GM23248 (cell line): Measurements from ENCODE around the gene SPRR2E. TPM values are rescaled to one million over a fixed set of nuclear protein-coding genes. Genes with fewer than 3 reads are reported as not detected.

Source experiments
- DNase-seq: peaks from one replicate; pipeline ENCODE4 v3.0.0-alpha.2; 2015
- H2AFZ ChIP-seq: fragments of 200-600 bp; sonication (generic); 2 replicates; pipeline ENCODE4 v1.6.1; 2016; ENCODE audit warnings: antibody characterized with exemption
- H3F3A ChIP-seq: fragments of 200-600 bp; sonication (generic); 2 replicates; pipeline ENCODE4 v1.6.1; 2016; ENCODE audit warnings: mild to moderate bottlenecking, antibody characterized with exemption, mixed run types; ENCODE audit not compliant: insufficient read depth
- H3K27ac ChIP-seq: fragments of 200-600 bp; sonication (generic); 2 replicates; pipeline ENCODE4 v1.5.1; 2016; ENCODE audit warnings: mild to moderate bottlenecking
- H3K27me3 ChIP-seq: fragments of 200-600 bp; sonication (generic); replicated peaks from 2 replicates; pipeline ENCODE4 v1.6.1; 2016; ENCODE audit warnings: mild to moderate bottlenecking; ENCODE audit not compliant: insufficient read depth
- H3K36me3 ChIP-seq: fragments of 200-600 bp; sonication (generic); 2 replicates; pipeline ENCODE4 v1.6.1; 2016; ENCODE audit warnings: low read depth, mild to moderate bottlenecking
- H3K4me1 ChIP-seq: fragments of 200-600 bp; sonication (generic); 2 replicates; pipeline ENCODE4 v1.6.1; 2016; ENCODE audit warnings: mild to moderate bottlenecking; ENCODE audit not compliant: insufficient read depth
- H3K4me2 ChIP-seq: fragments of 200-600 bp; sonication (generic); one replicate; pipeline ENCODE4 v1.6.1; 2016; ENCODE audit warnings: mild to moderate bottlenecking; ENCODE audit not compliant: unreplicated experiment
- H3K4me3 ChIP-seq: fragments of 200-600 bp; sonication (generic); 2 replicates; pipeline ENCODE4 v1.5.1; 2016; ENCODE audit warnings: mild to moderate bottlenecking
- H3K79me2 ChIP-seq: fragments of 200-600 bp; sonication (generic); 2 replicates; pipeline ENCODE4 v1.6.1; 2016; ENCODE audit warnings: mild to moderate bottlenecking; ENCODE audit not compliant: insufficient read depth
- H3K9ac ChIP-seq: fragments of 200-600 bp; sonication (generic); 2 replicates; pipeline ENCODE4 v1.6.1; 2016; ENCODE audit warnings: mild to moderate bottlenecking
- H3K9me2 ChIP-seq: fragments of 200-600 bp; sonication (generic); 2 replicates; pipeline ENCODE4 v1.6.1; 2016; ENCODE audit warnings: mixed run types, mild to moderate bottlenecking, moderate library complexity; ENCODE audit not compliant: insufficient read depth
- H3K9me3 ChIP-seq: fragments of 200-600 bp; sonication (generic); one replicate; pipeline ENCODE4 v1.6.1; 2017; ENCODE audit warnings: low read depth
- H4K20me1 ChIP-seq: fragments of 200-600 bp; sonication (generic); 2 replicates; pipeline ENCODE4 v1.6.0; 2016; ENCODE audit not compliant: insufficient read depth
- EZH2 ChIP-seq: fragments of 200-600 bp; sonication (generic); IDR thresholded peaks from 2 replicates; pipeline ENCODE4 v1.6.1; 2018; ENCODE audit warnings: antibody characterized with exemption, mild to moderate bottlenecking; ENCODE audit not compliant: insufficient read depth, poor library complexity, severe bottlenecking
- EZH2phosphoT487 ChIP-seq: fragments of 200-600 bp; sonication (generic); IDR thresholded peaks from 2 replicates; pipeline ENCODE4 v1.6.1; 2018; ENCODE audit warnings: antibody characterized with exemption, moderate library complexity, mild to moderate bottlenecking, low read depth; ENCODE audit not compliant: insufficient read depth
- WGBS, 2 experiments: methylation state at CpG; one replicate each; pipeline ENCODE4 v1.1.6; 2015 to 2017; ENCODE audit warnings: low lambda C conversion rate in 2 of 2, low coverage in 1 of 2; ENCODE audit errors: missing lambda C conversion rate in 2 of 2; 5-methylcytosine and 5-hydroxymethylcytosine counted together
- in situ Hi-C: fragments of 300-500 bp; cut with MboI; formaldehyde crosslinking; loops from 2 replicates; pipeline ENCODE4 v1.15.0; 2020
- polyA plus RNA-seq: library from polyadenylated mRNA; unstranded; fragments of >200 nt; fragmentation: Nextera tagmentation; extraction: Ambion mirVana; gene quantifications from 2 replicates; pipeline ENCODE4 v1.2.1, GENCODE V29; 2016
- total RNA-seq: library from RNA; depleted of rRNA; stranded (reverse); fragments of >200 nt; shearing (Covaris generic); gene quantifications from 2 replicates; pipeline ENCODE4 v1.2.3, GENCODE V29; 2014

Gene SPRR2E
- total and polyA plus RNA-seq, 2 experiments from 2014 or later = not detected

DNA sequence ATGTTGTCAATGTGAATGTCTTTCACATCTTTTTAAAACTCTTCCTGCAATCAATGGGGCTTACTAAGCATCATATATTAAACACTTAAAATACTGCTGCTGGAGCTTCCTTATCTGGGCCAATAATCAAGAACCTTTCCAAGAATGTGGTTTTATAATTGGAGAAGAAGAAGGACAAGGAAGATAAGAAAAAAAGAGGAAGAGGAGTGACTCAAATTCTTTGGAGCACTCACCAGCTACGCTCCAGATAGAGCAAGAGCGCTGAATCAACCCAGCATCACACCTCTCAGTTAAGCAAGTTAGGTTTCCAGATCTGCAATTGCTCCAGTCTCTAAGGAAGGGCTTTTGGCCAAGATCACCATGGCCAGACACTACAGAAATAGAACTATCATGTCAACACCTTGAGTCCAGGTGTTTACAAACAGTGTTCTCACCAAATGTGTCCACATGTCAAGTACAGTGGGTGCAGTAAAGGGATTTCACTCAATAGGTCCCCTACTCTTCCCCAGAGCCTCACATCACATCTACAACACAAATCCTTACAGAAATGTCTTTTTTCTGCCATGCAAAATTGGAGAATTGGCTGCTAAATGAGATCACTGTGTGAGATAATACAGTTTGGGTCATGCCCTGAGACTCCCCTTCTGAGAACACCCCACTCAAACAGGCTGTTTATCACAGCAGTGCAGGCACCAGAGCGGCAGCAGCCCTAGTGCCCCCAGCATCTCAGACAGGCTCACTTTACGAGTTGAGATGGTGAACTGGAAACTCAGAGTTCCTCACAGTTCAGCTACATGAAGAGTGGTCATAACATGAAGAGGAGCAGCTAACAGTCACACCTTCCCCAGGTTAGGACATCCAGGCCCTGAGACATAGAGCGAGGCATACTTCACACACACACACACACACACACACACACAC, 21.3 kb downstream of the SPRR2E start:
- Histone ChIP-seq H3F3A (no peaks in the 10 kb centered on the region), H3K27me3 (peaks cover 3% of the 10 kb centered on the region; the same call in 1 of the 2 replicates), H3K9ac (no peak overlapping the region), H3K9me2 (no peaks in the 10 kb centered on the region), H2AFZ (no peak overlapping the region), H3K4me1 (no peaks in the 10 kb centered on the region), H3K27ac (no peak overlapping the region), H4K20me1 (no peaks in the 10 kb centered on the region), H3K4me2 (no peak overlapping the region), H3K36me3 (no peaks in the 10 kb centered on the region), H3K79me2 (no peaks in the 10 kb centered on the region), H3K4me3 (no peak overlapping the region), H3K9me3 (no peaks in the 10 kb centered on the region)
- TF ChIP-seq EZH2phosphoT487 = no peak
- no peak for TF ChIP-seq EZH2
- WGBS, 2 experiments = 21% methylated on average over 5 of the region's 5 CpGs
- in situ Hi-C loops = no loop called here
- no peak for DNase-seq

DNA sequence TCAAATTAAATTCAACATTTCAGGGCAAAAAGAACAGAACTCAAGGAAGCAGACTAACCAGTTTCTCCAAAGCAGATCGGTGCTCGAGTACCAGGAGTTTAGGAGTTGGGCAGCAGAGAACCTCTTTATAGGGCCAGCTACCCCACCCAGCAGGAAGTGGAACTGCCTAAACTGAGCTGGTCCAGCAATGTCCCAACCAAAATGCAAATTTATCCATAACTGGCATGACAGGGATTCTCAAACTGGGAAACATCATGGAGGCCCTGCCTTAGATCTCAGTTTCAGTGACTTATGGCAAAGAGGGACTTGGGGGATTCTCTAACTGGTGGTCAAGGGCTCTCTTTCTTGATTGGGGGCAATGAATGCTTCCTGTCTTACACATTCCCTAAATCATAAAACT, 22.8 kb downstream of the SPRR2E start, which contains the start of gene SPRR2B:
SPRR2B (minus strand) TSS at position 101 of the 400 bp plus-strand sequence. CDS start 772 bp downstream, outside the sequence.
- H3F3A ChIP-seq = no peaks in the 10 kb centered on the region
- 4 to 9% methylated on average over 2 of the region's 2 CpGs for WGBS, 2 experiments

DNA sequence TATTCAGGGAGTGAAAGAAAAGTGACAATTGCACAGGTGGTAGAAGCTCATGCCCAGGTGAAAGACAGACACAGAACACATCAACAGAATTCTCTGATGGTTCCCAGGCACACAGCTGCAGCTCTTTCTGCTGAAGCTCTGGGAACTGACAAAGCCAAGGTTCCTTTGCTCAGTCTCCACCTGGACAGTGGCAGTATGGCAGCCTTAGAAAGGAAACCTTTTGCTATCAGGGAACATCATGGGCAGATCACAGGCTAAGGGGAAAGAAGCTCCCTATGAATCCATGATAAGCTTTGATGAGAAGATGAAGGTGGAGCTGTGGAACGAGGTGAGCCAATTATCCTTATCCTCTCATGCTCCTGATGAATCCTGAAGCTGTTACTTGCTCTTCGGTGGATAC, 24.1 kb downstream of the SPRR2E start:
- Histone ChIP-seq H3K9me3 (no peaks in the 10 kb centered on the region), H3F3A (no peaks in the 10 kb centered on the region), H3K27ac (no peak overlapping the region), H3K79me2 (no peaks in the 10 kb centered on the region), H3K9ac (no peak overlapping the region), H3K36me3 (no peaks in the 10 kb centered on the region), H2AFZ (no peak overlapping the region), H4K20me1 (no peaks in the 10 kb centered on the region), H3K27me3 (no peaks in the 10 kb centered on the region), H3K4me2 (no peak overlapping the region), H3K9me2 (no peaks in the 10 kb centered on the region), H3K4me1 (no peaks in the 10 kb centered on the region), H3K4me3 (no peak overlapping the region)
- no peak for DNase-seq
- 13 to 18% methylated on average over 2 of the region's 2 CpGs for WGBS, 2 experiments
- in situ Hi-C loops = no loop called here
- TF ChIP-seq EZH2 = no peak

More for the DNA sequence above, 22.8 kb downstream of the SPRR2E start, which contains the start of gene SPRR2B:
- Histone ChIP-seq H3K27ac (no peak within 1 kb of the TSS), H3K9me3 (no peaks in the 10 kb centered on the region), H4K20me1 (no peaks in the 10 kb centered on the region), H2AFZ (no peak within 1 kb of the TSS), H3K4me1 (no peaks in the 10 kb centered on the region), H3K4me2 (no peak within 1 kb of the TSS), H3K79me2 (no peaks in the 10 kb centered on the region), H3K9me2 (no peaks in the 10 kb centered on the region), H3K9ac (no peak within 1 kb of the TSS), H3K4me3 (no peak within 1 kb of the TSS), H3K36me3 (no peaks in the 10 kb centered on the region), H3K27me3 (peaks cover 3% of the 10 kb centered on the region; the same call in 1 of the 2 replicates)
- no peak for DNase-seq
- in situ Hi-C loops = no loop called here
- TF ChIP-seq EZH2 (no peak), EZH2phosphoT487 (no peak)

DNA sequence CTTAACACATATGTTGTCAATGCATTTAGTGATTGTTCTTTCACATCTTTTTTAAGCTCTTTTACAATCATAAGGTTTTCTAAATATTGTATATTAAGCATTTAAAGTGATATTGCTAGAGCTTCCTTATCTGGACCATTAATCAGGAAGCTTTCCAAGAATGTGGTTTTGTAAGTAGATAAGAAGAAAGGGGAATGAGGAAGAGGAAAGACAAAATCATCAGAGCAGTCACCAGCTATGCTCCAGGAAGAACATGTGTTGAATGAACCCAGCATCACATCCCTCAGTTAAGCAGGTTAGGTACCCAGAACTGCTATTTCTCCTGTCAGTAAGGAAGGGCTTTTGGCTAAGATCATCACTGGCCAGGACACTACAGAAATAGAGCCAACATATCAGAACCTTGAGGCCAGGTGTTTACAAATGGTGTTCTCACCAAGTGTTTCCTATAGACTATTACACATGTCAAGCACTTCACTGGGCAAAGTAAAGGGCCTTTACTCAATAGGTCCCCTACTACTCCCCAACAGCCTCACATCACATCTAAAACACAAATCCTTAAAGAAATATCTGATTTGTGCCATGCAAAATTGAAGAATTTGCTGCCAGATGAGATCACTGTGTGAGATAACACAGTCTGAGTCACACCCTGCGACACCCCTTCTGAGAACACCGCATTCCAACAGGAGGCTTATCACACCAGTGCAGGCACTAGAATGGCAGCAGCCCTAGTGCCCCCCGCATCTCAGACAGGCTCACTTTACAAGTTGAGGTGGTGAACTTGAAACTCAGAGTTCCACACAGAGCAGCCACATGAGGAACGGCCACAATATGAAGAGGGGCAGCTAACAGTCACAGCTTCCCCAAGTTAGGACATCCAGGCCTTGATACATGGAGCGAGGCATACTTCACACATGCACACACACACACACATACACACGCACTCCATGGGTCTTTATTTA, 35.2 kb downstream of the SPRR2E start:
- H3K4me3 ChIP-seq = no peak overlapping the region
- in situ Hi-C loops = no loop called here
- H3K79me2 ChIP-seq = no peaks in the 10 kb centered on the region

More for the DNA sequence above, 35.2 kb downstream of the SPRR2E start:
- Histone ChIP-seq H3K9me2 (no peaks in the 10 kb centered on the region), H3K4me2 (no peak overlapping the region), H3K9me3 (no peaks in the 10 kb centered on the region), H3K9ac (no peak overlapping the region), H3F3A (no peaks in the 10 kb centered on the region), H2AFZ (no peak overlapping the region), H3K36me3 (no peaks in the 10 kb centered on the region), H3K27ac (no peak overlapping the region), H3K27me3 (peaks cover 10% of the 10 kb centered on the region), H3K4me1 (no peaks in the 10 kb centered on the region), H4K20me1 (no peaks in the 10 kb centered on the region)
- DNase-seq = no peak
- TF ChIP-seq EZH2phosphoT487 (no peak), EZH2 (no peak)
- WGBS, 2 experiments = 36 to 44% methylated on average over 6 of the region's 6 CpGs
